ENCODE results near the gene SNAI3. TPM values are rescaled to one million over a fixed set of nuclear protein-coding genes. Genes with fewer than 3 reads are reported as not detected.

Gene SNAI3
- total and polyA plus RNA-seq, 5 donors from 2014 or later = 10.4 to 17.4 (median 16.1) TPM

DNA sequence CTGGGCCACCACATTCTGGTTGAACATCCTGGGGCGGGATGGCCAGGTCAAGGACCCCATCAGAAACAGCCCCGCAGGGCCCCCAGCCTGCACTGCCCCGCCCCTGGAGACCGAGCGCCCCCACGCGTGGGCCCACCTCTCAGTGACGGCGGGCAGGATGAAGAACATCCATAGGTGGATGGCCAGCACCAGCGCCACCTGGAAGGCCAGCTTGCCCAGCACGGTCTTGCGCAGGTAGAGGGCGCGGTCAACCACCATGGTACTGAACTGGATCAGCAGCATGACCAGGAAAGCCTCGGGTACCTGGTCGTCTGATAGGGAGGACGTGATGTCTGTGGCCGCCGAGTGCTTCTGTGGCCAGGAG lies 33.6 kb upstream of the SNAI3 start:
- Histone ChIP-seq H3K36me3 (ENCODE audit: control insufficient read depth, insufficient read depth, low read length) (peaks cover 86% of the 10 kb centered on the region), H3K27ac (ENCODE audit: insufficient read depth, low read length, poor library complexity, severe bottlenecking) (no peak overlapping the region), H3K4me3 (ENCODE audit: low read depth, low read length) (no peak overlapping the region), H3K27me3 (ENCODE audit: control insufficient read depth, insufficient read depth, low read length) (no peaks in the 10 kb centered on the region), H3K4me1 (ENCODE audit: control insufficient read depth, insufficient read depth, low read length, poor library complexity, severe bottlenecking) (no peaks in the 10 kb centered on the region), H3K9me3 (ENCODE audit: control insufficient read depth in 2 of 2, low read length in 2 of 2) (no peaks in the 10 kb centered on the region)
- DNase-seq = no peak
- ATAC-seq (ENCODE audit: low read depth in 2 of 2) = no peak
- H3K4me1 Mint-ChIP-seq = no peaks in the 10 kb centered on the region
- H3K9me3 Mint-ChIP-seq = peaks cover 0 to 1% (median 0%) of the 10 kb centered on the region in 7 donors
- no peak overlapping the region for H3K4me3 Mint-ChIP-seq
- no peaks in the 10 kb centered on the region for H3K27me3 Mint-ChIP-seq
- no peak overlapping the region for H3K27ac Mint-ChIP-seq
- peaks cover 11% of the 10 kb centered on the region for H3K36me3 Mint-ChIP-seq

GRCh38 chr16:88719267-88719932 lies 33.1 kb upstream of the SNAI3 start:
- peak overlapping the region in 1 of 3 donors; percentile 53 for H3K27ac Mint-ChIP-seq
- H3K36me3 Mint-ChIP-seq = peaks cover 11% of the 10 kb centered on the region
- no peaks in the 10 kb centered on the region for H3K27me3 ChIP-seq (ENCODE audit: control insufficient read depth, insufficient read depth, low read length)
- no peaks in the 10 kb centered on the region for H3K4me1 Mint-ChIP-seq
- no peak overlapping the region for H3K4me3 ChIP-seq (ENCODE audit: low read depth, low read length)
- H3K9me3 Mint-ChIP-seq = peaks cover 0 to 1% (median 0%) of the 10 kb centered on the region in 7 donors
- H3K27ac ChIP-seq (ENCODE audit: insufficient read depth, low read length, poor library complexity, severe bottlenecking) = no peak overlapping the region
- no peak for DNase-seq
- ATAC-seq (ENCODE audit: low read depth in 2 of 2) = no peak
- H3K4me3 Mint-ChIP-seq = no peak overlapping the region
- no peaks in the 10 kb centered on the region for H3K9me3 ChIP-seq (ENCODE audit: control insufficient read depth in 2 of 2, low read length in 2 of 2)
- H3K27me3 Mint-ChIP-seq = no peaks in the 10 kb centered on the region
- H3K36me3 ChIP-seq (ENCODE audit: control insufficient read depth, insufficient read depth, low read length) = peaks cover 82% of the 10 kb centered on the region
- no peaks in the 10 kb centered on the region for H3K4me1 ChIP-seq (ENCODE audit: control insufficient read depth, insufficient read depth, low read length, poor library complexity, severe bottlenecking)

DNA sequence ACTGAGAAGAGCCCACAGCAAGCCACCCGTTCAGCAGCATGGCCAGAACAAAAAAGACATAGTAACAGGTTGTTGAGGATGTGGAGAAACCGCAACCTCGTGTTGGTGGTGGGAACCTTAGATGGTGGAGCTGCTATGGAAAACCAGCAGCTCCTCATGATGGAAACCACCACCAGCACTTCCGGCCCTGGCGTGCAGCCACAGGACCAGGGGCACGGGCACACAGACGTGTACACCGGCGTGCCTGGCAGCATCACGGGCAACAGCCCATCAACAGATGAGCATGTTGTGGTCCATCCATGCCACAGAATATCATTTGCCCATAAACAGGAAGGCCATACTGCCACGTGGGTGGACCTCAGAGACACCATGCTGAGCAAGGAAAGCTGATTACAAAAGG lies 31.9 kb upstream of the SNAI3 start:
- Histone ChIP-seq H3K4me1 (ENCODE audit: control insufficient read depth, insufficient read depth, low read length, poor library complexity, severe bottlenecking) (no peaks in the 10 kb centered on the region), H3K9me3 (ENCODE audit: control insufficient read depth in 2 of 2, low read length in 2 of 2) (no peaks in the 10 kb centered on the region), H3K36me3 (ENCODE audit: control insufficient read depth, insufficient read depth, low read length) (peaks cover 81% of the 10 kb centered on the region), H3K27ac (ENCODE audit: insufficient read depth, low read length, poor library complexity, severe bottlenecking) (no peak overlapping the region), H3K27me3 (ENCODE audit: control insufficient read depth, insufficient read depth, low read length) (no peaks in the 10 kb centered on the region), H3K4me3 (ENCODE audit: low read depth, low read length) (no peak overlapping the region)
- Mint-ChIP-seq H3K36me3 (peaks cover 11% of the 10 kb centered on the region), H3K27ac (peak overlapping the region in 2 of 3 donors; percentile 47 to 62), H3K4me1 (no peaks in the 10 kb centered on the region), H3K4me3 (no peak overlapping the region), H3K9me3 (peaks cover 0 to 1% (median 0%) of the 10 kb centered on the region in 7 donors), H3K27me3 (no peaks in the 10 kb centered on the region)
- DNase-seq (no peak), ATAC-seq (ENCODE audit: low read depth in 2 of 2) (no peak)

DNA sequence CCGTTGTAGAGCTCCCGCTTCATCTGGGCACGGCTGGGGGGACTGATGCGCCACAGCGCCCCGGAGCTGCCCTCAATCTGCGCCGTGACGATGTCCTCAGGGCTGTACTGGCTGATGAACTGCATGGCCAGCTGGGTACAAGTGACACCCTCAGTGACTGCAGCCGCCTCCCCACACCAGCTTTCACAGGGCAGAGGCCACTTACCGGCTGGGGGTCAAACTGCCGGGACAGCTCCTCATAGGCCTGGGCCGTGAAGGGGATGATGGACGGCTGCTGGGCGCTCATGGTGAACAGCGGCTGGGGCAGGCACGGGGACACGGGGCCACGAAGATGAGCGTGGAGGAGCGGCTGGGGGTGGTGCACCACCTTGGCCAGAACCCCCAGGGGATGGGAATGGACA lies 30.3 kb upstream of the SNAI3 start:
- Histone ChIP-seq H3K27ac (ENCODE audit: insufficient read depth, low read length, poor library complexity, severe bottlenecking) (no peak overlapping the region), H3K36me3 (ENCODE audit: control insufficient read depth, insufficient read depth, low read length) (peaks cover 68% of the 10 kb centered on the region), H3K9me3 (ENCODE audit: control insufficient read depth in 2 of 2, low read length in 2 of 2) (no peaks in the 10 kb centered on the region), H3K27me3 (ENCODE audit: control insufficient read depth, insufficient read depth, low read length) (no peaks in the 10 kb centered on the region), H3K4me1 (ENCODE audit: control insufficient read depth, insufficient read depth, low read length, poor library complexity, severe bottlenecking) (peaks cover 4% of the 10 kb centered on the region), H3K4me3 (ENCODE audit: low read depth, low read length) (no peak overlapping the region)
- H3K27ac Mint-ChIP-seq = no peak overlapping the region
- H3K27me3 Mint-ChIP-seq = no peaks in the 10 kb centered on the region
- H3K36me3 Mint-ChIP-seq = peaks cover 11% of the 10 kb centered on the region
- ATAC-seq (ENCODE audit: low read depth in 2 of 2) (no peak), DNase-seq (no peak)
- no peak overlapping the region for H3K4me3 Mint-ChIP-seq
- peaks cover 0 to 2% (median 0%) of the 10 kb centered on the region in 4 donors for H3K4me1 Mint-ChIP-seq
- no peaks in the 10 kb centered on the region for H3K9me3 Mint-ChIP-seq

DNA sequence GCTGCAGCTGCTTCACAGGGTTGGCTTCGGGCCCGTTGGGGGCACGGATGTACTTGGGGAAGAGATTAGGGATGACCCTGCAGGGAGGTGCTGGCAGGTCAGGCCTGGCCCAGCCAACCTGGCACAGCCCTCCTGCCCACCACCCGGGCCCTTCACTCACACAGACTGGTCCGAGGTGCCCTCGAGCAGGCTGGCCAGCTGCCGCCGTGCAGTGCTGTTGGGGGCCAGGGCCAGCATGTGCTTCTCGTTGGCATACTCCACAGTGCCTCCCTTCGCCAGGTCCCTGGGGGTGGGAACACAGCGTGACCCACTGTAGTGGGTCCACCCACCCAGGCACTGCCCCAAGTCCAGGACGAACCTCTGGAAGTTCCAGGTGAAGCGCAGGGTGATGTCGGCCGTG lies 29.9 kb upstream of the SNAI3 start:
- no peaks in the 10 kb centered on the region for H3K27me3 Mint-ChIP-seq
- H3K9me3 Mint-ChIP-seq = no peaks in the 10 kb centered on the region
- ATAC-seq (ENCODE audit: low read depth in 2 of 2) = no peak

GRCh38 chr16:88715312-88716190 lies 29.2 kb upstream of the SNAI3 start:
- no peaks in the 10 kb centered on the region for H3K9me3 ChIP-seq (ENCODE audit: control insufficient read depth in 2 of 2, low read length in 2 of 2)
- H3K36me3 Mint-ChIP-seq = peaks cover 9% of the 10 kb centered on the region
- H3K27ac ChIP-seq (ENCODE audit: insufficient read depth, low read length, poor library complexity, severe bottlenecking) = no peak overlapping the region
- no peak overlapping the region for H3K4me3 ChIP-seq (ENCODE audit: low read depth, low read length)
- H3K36me3 ChIP-seq (ENCODE audit: control insufficient read depth, insufficient read depth, low read length) = peaks cover 57% of the 10 kb centered on the region
- H3K4me1 ChIP-seq (ENCODE audit: control insufficient read depth, insufficient read depth, low read length, poor library complexity, severe bottlenecking) = peaks cover 4% of the 10 kb centered on the region
- H3K9me3 Mint-ChIP-seq = no peaks in the 10 kb centered on the region
- H3K27me3 ChIP-seq (ENCODE audit: control insufficient read depth, insufficient read depth, low read length) = no peaks in the 10 kb centered on the region
- H3K27me3 Mint-ChIP-seq = no peaks in the 10 kb centered on the region
- H3K4me1 Mint-ChIP-seq = peaks cover 0 to 4% (median 0%) of the 10 kb centered on the region in 4 donors
- DNase-seq (no peak), ATAC-seq (ENCODE audit: low read depth in 2 of 2) (no peak)
- no peak overlapping the region for H3K4me3 Mint-ChIP-seq
- no peak overlapping the region for H3K27ac Mint-ChIP-seq

More for the DNA sequence above, 29.9 kb upstream of the SNAI3 start:
- Histone ChIP-seq H3K4me1 (ENCODE audit: control insufficient read depth, insufficient read depth, low read length, poor library complexity, severe bottlenecking) (peaks cover 4% of the 10 kb centered on the region), H3K9me3 (ENCODE audit: control insufficient read depth in 2 of 2, low read length in 2 of 2) (no peaks in the 10 kb centered on the region), H3K27me3 (ENCODE audit: control insufficient read depth, insufficient read depth, low read length) (no peaks in the 10 kb centered on the region), H3K27ac (ENCODE audit: insufficient read depth, low read length, poor library complexity, severe bottlenecking) (no peak overlapping the region), H3K36me3 (ENCODE audit: control insufficient read depth, insufficient read depth, low read length) (peaks cover 64% of the 10 kb centered on the region), H3K4me3 (ENCODE audit: low read depth, low read length) (no peak overlapping the region)
- no peak overlapping the region for H3K27ac Mint-ChIP-seq
- no peak for DNase-seq
- H3K4me3 Mint-ChIP-seq = no peak overlapping the region
- H3K4me1 Mint-ChIP-seq = peaks cover 0 to 2% (median 0%) of the 10 kb centered on the region in 4 donors
- H3K36me3 Mint-ChIP-seq = peaks cover 11% of the 10 kb centered on the region

GRCh38 chr16:88714420-88715302 lies 28.4 kb upstream of the SNAI3 start:
- Mint-ChIP-seq H3K9me3 (no peaks in the 10 kb centered on the region), H3K4me1 (peaks cover 0 to 4% (median 0%) of the 10 kb centered on the region in 4 donors), H3K27ac (no peak overlapping the region), H3K27me3 (no peaks in the 10 kb centered on the region), H3K4me3 (no peak overlapping the region), H3K36me3 (peaks cover 8% of the 10 kb centered on the region)
- Histone ChIP-seq H3K27me3 (ENCODE audit: control insufficient read depth, insufficient read depth, low read length) (no peaks in the 10 kb centered on the region), H3K9me3 (ENCODE audit: control insufficient read depth in 2 of 2, low read length in 2 of 2) (no peaks in the 10 kb centered on the region), H3K36me3 (ENCODE audit: control insufficient read depth, insufficient read depth, low read length) (peaks cover 52% of the 10 kb centered on the region), H3K4me1 (ENCODE audit: control insufficient read depth, insufficient read depth, low read length, poor library complexity, severe bottlenecking) (peaks cover 4% of the 10 kb centered on the region), H3K4me3 (ENCODE audit: low read depth, low read length) (no peak overlapping the region), H3K27ac (ENCODE audit: insufficient read depth, low read length, poor library complexity, severe bottlenecking) (no peak overlapping the region)
- DNase-seq = no peak
- no peak for ATAC-seq (ENCODE audit: low read depth in 2 of 2)
